K562 (cell line): Measurements from ENCODE around the gene SCAF11. TPM values are rescaled to one million over a fixed set of nuclear protein-coding genes. Genes with fewer than 3 reads are reported as not detected.

Experiments
- DMBX1 ChIP-seq: fragments of 250-450 bp; sonication (Bioruptor Pico); IDR thresholded peaks from 2 replicates; pipeline ENCODE4 v1.8.0; 2022; ENCODE audit warnings: inconsistent platforms, mild to moderate bottlenecking, moderate library complexity, borderline replicate concordance
- ESRRB ChIP-seq: fragments of 250-450 bp; sonication (Bioruptor Pico); IDR thresholded peaks from 2 replicates; pipeline ENCODE4 v1.5.0; 2020; ENCODE audit warnings: mild to moderate bottlenecking, moderate library complexity, borderline replicate concordance
- ETV1 ChIP-seq: fragments of 450-650 bp; conservative IDR thresholded peaks from 2 replicates; pipeline ENCODE4 v1.6.1; 2016; ENCODE audit warnings: missing genetic modification characterization, control low read depth, low read depth, missing compliant biosample characterization
- FOXO4 ChIP-seq: fragments of 450-650 bp; formaldehyde crosslinking; IDR thresholded peaks from 2 replicates; pipeline ENCODE4 v1.4.0; 2020; ENCODE audit warnings: mild to moderate bottlenecking, moderate library complexity
- ID3 ChIP-seq, 2 experiments: fragments of 250-450 bp in 1 of 2; fragments of 450-650 bp in 1 of 2; sonication (Bioruptor Pico) in 1 of 2; IDR thresholded peaks; 2 replicates each; pipeline versions ENCODE4 v1.6.1 to v1.8.0; 2016 to 2021; ENCODE audit warnings: mild to moderate bottlenecking in 2 of 2, moderate library complexity in 2 of 2, missing compliant biosample characterization in 1 of 2, missing genetic modification characterization in 1 of 2
- KAT8 ChIP-seq: fragments of 450-650 bp; IDR thresholded peaks from 2 replicates; pipeline ENCODE4 v1.6.1; 2016; ENCODE audit warnings: low read depth, mild to moderate bottlenecking
- MEF2D ChIP-seq: conservative IDR thresholded peaks from 2 replicates; pipeline ENCODE4 v1.6.1; 2016; ENCODE audit warnings: low read depth, missing genetic modification characterization, missing compliant biosample characterization
- NR2C2 ChIP-seq, 2 experiments: fragments of 200-800 bp in 1 of 2; sonication (Bioruptor generic) in 1 of 2; sonication (generic) in 1 of 2; formaldehyde crosslinking in 1 of 2; IDR thresholded peaks; 2 replicates each; pipeline versions ENCODE4 v1.6.1 to v1.8.0; 2016 to 2022; ENCODE audit warnings: mild to moderate bottlenecking in 1 of 2, missing compliant biosample characterization in 1 of 2, missing genetic modification characterization in 1 of 2, missing genetic modification reagents in 1 of 2
- PHF21A ChIP-seq: fragments of 450-650 bp; IDR thresholded peaks from 2 replicates; pipeline ENCODE4 v1.6.1; 2017; ENCODE audit warnings: low read depth, borderline replicate concordance
- RNF2 ChIP-seq: sonication (generic); IDR thresholded peaks from 2 replicates; pipeline ENCODE4 v1.6.1; 2016
- SMC3 ChIP-seq: conservative IDR thresholded peaks from 2 replicates; pipeline ENCODE4 v1.6.1; 2011; ENCODE audit warnings: low read depth, low read length, improper control_type of control experiment; ENCODE audit not compliant: insufficient read depth
- ZNF324 ChIP-seq: fragments of 250-450 bp; sonication (Bioruptor Pico); IDR thresholded peaks from 2 replicates; pipeline ENCODE4 v1.4.0; 2020; ENCODE audit warnings: mild to moderate bottlenecking
- polyA plus RNA-seq, 8 experiments: library from polyadenylated mRNA; depleted of rRNA in 4 of 8; stranded (reverse) in 5 of 8; unstranded in 3 of 8; fragments of >200 nt; fragmentation: Nextera tagmentation in 2 of 8; fragmentation: Illumina TruSeq in 1 of 8; extraction: Ambion mirVana in 2 of 8; extraction: Trizol in 1 of 8; gene quantifications; 2 replicates each; pipeline versions ENCODE4 v1.2.1 to v1.2.3, GENCODE V29; 2011 to 2014; ENCODE audit warnings: inconsistent platforms in 1 of 8, missing spikeins in 1 of 8
- total RNA-seq, 7 experiments: library from RNA; depleted of rRNA in 6 of 7; stranded (reverse); fragments of >200 nt in 6 of 7; fragmentation: Illumina TruSeq in 2 of 7; extraction: Trizol in 2 of 7; gene quantifications; 2 replicates each; pipeline versions ENCODE4 v1.2.1 to v1.2.3, GENCODE V29; 2011 to 2021; ENCODE audit warnings: low replicate concordance in 1 of 7
- TF ChIP-seq, protein P1 (sequence below): fragments of 200-800 bp; sonication (Bioruptor generic); IDR thresholded peaks from 2 replicates; pipeline ENCODE4 v1.6.1; 2016; ENCODE audit warnings: missing genetic modification characterization, missing compliant biosample characterization
- TF ChIP-seq, protein P2 (sequence below): fragments of 450-650 bp; IDR thresholded peaks from one replicate; pipeline ENCODE4 v1.6.1; 2018; ENCODE audit warnings: mild to moderate bottlenecking, moderate library complexity; ENCODE audit not compliant: partially characterized antibody
- TF ChIP-seq, protein P3 (sequence below): fragments of 450-650 bp; formaldehyde crosslinking; IDR thresholded peaks from 2 replicates; pipeline ENCODE4 v1.4.0; 2022; ENCODE audit warnings: missing genetic modification characterization

Gene SCAF11
- total and polyA plus RNA-seq, 9 of the 15 experiments (the other 6 are each of a cell fraction or from before 2014, with no cell fraction given), result 30.4 to 119 (median 80.0) TPM

GRCh38 chr12:45991284-45992249 lies 1.2 kb upstream of the SCAF11 start (continued):
- TF ChIP-seq ID3 (CRISPR knock-in tag; IDR thresholded peaks at IDR 0.05) (no peak), ID3 (tag; IDR thresholded peaks at IDR 0.05) (no peak), PHF21A (0 out of 2 replicates have a peak, but pooled peaks have one; percentile 7), ETV1 (peak; percentile 75), KAT8 (no peak), DMBX1 (CRISPR knock-in tag) (no peak), FOXO4 (no peak), SMC3 (no peak), ESRRB (CRISPR knock-in tag) (no peak), ZNF324 (CRISPR knock-in tag) (no peak), NR2C2 (CRISPR knock-in tag; IDR thresholded peaks at IDR 0.05) (0 out of 2 replicates have a peak, but pooled peaks have one; percentile 47), NR2C2 (tag; IDR thresholded peaks at IDR 0.05) (no peak), RNF2 (no peak; the same call in 1 of the 2 replicates), MEF2D (tag) (no peak)
- TF ChIP-seq, protein P1, sequence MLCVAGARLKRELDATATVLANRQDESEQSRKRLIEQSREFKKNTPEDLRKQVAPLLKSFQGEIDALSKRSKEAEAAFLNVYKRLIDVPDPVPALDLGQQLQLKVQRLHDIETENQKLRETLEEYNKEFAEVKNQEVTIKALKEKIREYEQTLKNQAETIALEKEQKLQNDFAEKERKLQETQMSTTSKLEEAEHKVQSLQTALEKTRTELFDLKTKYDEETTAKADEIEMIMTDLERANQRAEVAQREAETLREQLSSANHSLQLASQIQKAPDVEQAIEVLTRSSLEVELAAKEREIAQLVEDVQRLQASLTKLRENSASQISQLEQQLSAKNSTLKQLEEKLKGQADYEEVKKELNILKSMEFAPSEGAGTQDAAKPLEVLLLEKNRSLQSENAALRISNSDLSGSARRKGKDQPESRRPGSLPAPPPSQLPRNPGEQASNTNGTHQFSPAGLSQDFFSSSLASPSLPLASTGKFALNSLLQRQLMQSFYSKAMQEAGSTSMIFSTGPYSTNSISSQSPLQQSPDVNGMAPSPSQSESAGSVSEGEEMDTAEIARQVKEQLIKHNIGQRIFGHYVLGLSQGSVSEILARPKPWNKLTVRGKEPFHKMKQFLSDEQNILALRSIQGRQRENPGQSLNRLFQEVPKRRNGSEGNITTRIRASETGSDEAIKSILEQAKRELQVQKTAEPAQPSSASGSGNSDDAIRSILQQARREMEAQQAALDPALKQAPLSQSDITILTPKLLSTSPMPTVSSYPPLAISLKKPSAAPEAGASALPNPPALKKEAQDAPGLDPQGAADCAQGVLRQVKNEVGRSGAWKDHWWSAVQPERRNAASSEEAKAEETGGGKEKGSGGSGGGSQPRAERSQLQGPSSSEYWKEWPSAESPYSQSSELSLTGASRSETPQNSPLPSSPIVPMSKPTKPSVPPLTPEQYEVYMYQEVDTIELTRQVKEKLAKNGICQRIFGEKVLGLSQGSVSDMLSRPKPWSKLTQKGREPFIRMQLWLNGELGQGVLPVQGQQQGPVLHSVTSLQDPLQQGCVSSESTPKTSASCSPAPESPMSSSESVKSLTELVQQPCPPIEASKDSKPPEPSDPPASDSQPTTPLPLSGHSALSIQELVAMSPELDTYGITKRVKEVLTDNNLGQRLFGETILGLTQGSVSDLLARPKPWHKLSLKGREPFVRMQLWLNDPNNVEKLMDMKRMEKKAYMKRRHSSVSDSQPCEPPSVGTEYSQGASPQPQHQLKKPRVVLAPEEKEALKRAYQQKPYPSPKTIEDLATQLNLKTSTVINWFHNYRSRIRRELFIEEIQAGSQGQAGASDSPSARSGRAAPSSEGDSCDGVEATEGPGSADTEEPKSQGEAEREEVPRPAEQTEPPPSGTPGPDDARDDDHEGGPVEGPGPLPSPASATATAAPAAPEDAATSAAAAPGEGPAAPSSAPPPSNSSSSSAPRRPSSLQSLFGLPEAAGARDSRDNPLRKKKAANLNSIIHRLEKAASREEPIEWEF (CRISPR knock-in tag), result no peak
- TF ChIP-seq, protein P2, sequence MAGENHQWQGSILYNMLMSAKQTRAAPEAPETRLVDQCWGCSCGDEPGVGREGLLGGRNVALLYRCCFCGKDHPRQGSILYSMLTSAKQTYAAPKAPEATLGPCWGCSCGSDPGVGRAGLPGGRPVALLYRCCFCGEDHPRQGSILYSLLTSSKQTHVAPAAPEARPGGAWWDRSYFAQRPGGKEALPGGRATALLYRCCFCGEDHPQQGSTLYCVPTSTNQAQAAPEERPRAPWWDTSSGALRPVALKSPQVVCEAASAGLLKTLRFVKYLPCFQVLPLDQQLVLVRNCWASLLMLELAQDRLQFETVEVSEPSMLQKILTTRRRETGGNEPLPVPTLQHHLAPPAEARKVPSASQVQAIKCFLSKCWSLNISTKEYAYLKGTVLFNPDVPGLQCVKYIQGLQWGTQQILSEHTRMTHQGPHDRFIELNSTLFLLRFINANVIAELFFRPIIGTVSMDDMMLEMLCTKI, result no peak
- TF ChIP-seq, protein P3, sequence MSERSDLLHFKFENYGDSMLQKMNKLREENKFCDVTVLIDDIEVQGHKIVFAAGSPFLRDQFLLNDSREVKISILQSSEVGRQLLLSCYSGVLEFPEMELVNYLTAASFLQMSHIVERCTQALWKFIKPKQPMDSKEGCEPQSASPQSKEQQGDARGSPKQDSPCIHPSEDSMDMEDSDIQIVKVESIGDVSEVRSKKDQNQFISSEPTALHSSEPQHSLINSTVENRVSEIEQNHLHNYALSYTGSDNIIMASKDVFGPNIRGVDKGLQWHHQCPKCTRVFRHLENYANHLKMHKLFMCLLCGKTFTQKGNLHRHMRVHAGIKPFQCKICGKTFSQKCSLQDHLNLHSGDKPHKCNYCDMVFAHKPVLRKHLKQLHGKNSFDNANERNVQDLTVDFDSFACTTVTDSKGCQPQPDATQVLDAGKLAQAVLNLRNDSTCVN (CRISPR knock-in tag), result no peak
